Left lung (tissue), 10 donors: Measurements from ENCODE around the gene DDI2. TPM values are rescaled to one million over a fixed set of nuclear protein-coding genes. Genes with fewer than 3 reads are reported as not detected.

Source experiments
- ATAC-seq: fragments of 200-7000 bp; cut with Tn5 transposase; one replicate; pipeline ENCODE4 v1.9.1; 2020; ENCODE audit warnings: moderate library complexity
- DNase-seq, 4 donors: peaks; one replicate each; pipeline ENCODE4 v3.0.0-alpha.2; 2013 to 2020
- H3K27ac ChIP-seq, 2 donors: fragments of 200-600 bp; sonication (generic) in 1 of 2; one replicate each; pipeline versions ENCODE4 v1.5.0 to v1.8.0; 2020 to 2021
- H3K27me3 ChIP-seq, 2 donors: fragments of 200-600 bp; sonication (generic) in 1 of 2; one replicate each; pipeline versions ENCODE4 v1.5.0 to v1.8.0; 2020 to 2021
- H3K36me3 ChIP-seq, 2 donors: fragments of 200-600 bp; sonication (generic) in 1 of 2; one replicate each; pipeline versions ENCODE4 v1.5.0 to v1.8.0; 2020 to 2021
- H3K4me1 ChIP-seq, 2 donors: fragments of 200-600 bp; one replicate each; pipeline ENCODE4 v1.8.0; 2021
- H3K4me3 ChIP-seq, 2 donors: fragments of 200-600 bp; sonication (generic) in 1 of 2; one replicate each; pipeline versions ENCODE4 v1.5.0 to v1.8.0; 2020 to 2021; ENCODE audit warnings: mild to moderate bottlenecking in 1 of 2
- H3K9me3 ChIP-seq, 2 donors: fragments of 200-600 bp; sonication (generic) in 1 of 2; one replicate each; pipeline versions ENCODE4 v1.5.0 to v1.8.0; 2020 to 2021
- CTCF ChIP-seq, 2 donors: fragments of 200-600 bp; sonication (generic) in 1 of 2; IDR thresholded peaks; one replicate each; pipeline versions ENCODE4 v1.5.0 to v1.8.0; 2021; ENCODE audit warnings: antibody characterized with exemption in 2 of 2
- intact Hi-C, 2 donors: fragments of 100-400 bp; cut with DNase I; formaldehyde crosslinking; loops; one replicate each; pipeline versions ENCODE4 v1.11.2 to v1.14.2; 2022
- polyA plus RNA-seq, 6 donors: library from polyadenylated mRNA; unstranded; fragments of 120-200 nt; gene quantifications; one replicate each; pipeline ENCODE4 v1.2.1, GENCODE V29; 2013; ENCODE audit not compliant: insufficient read length in 6 of 6
- total RNA-seq, 2 donors: library from RNA; stranded (reverse); fragmentation: NEBNext Ultra II Directional; extraction: Animal tissue kit (Norgen Biotek cat#: 25700); gene quantifications; one replicate each; pipeline ENCODE4 v1.2.1, GENCODE V29; 2021
- donor health status: DM: no; HTN: yes; CAD: no.
- donor health status: DM: no; HTN: no; CAD: no.

DDI2 gene
- total and polyA plus RNA-seq, 8 donors = 20.4 to 37.7 (median 22.6) TPM

- no peak overlapping the region for H3K27ac ChIP-seq
- intact Hi-C loops = no loop called here
- no peak overlapping the region for H3K4me3 ChIP-seq
- peaks cover 0 to 49% of the 10 kb centered on the region in 2 donors for H3K4me1 ChIP-seq
- H3K9me3 ChIP-seq = no peaks in the 10 kb centered on the region
- H3K36me3 ChIP-seq = peaks cover 0 to 14% of the 10 kb centered on the region in 2 donors
- ATAC-seq (no peak), DNase-seq (no peak)
- no peak for TF ChIP-seq CTCF (IDR thresholded peaks at IDR 0.05)
- no peaks in the 10 kb centered on the region for H3K27me3 ChIP-seq
Measured at GRCh38 chr1:15690317-15690716, 73.1 kb downstream of the DDI2 start.

- TF ChIP-seq CTCF (IDR thresholded peaks at IDR 0.05) = no peak
- H3K27ac ChIP-seq = peak overlapping the region in 1 of 2 donors; percentile 23
- H3K36me3 ChIP-seq = peaks cover 0 to 14% of the 10 kb centered on the region in 2 donors
- no peaks in the 10 kb centered on the region for H3K27me3 ChIP-seq
- peaks cover 0 to 47% of the 10 kb centered on the region in 2 donors for H3K4me1 ChIP-seq
- H3K4me3 ChIP-seq = no peak overlapping the region
- DNase-seq (peak in 1 of 4 donors; percentile 81), ATAC-seq (peak; percentile 63)
- no peaks in the 10 kb centered on the region for H3K9me3 ChIP-seq
- intact Hi-C loops = no loop called here
Measured at GRCh38 chr1:15691434-15692032, 74.3 kb downstream of the DDI2 start.

GRCh38 chr1:15692121-15692682 is 74.9 kb downstream of the DDI2 start:
- Histone ChIP-seq H3K9me3 (no peaks in the 10 kb centered on the region), H3K36me3 (peaks cover 0 to 14% of the 10 kb centered on the region in 2 donors), H3K27ac (peak overlapping the region in 1 of 2 donors; percentile 18), H3K27me3 (no peaks in the 10 kb centered on the region), H3K4me1 (peaks cover 6 to 47% of the 10 kb centered on the region in 2 donors), H3K4me3 (no peak overlapping the region)
- no peak for TF ChIP-seq CTCF (IDR thresholded peaks at IDR 0.05)
- ATAC-seq (no peak), DNase-seq (no peak)
- intact Hi-C loops = no loop called here

GRCh38 chr1:15693371-15693770 is 76.1 kb downstream of the DDI2 start:
- no peak for ATAC-seq

More at GRCh38 chr1:15693371-15693770, 76.1 kb downstream of the DDI2 start:
- Histone ChIP-seq H3K27ac (no peak overlapping the region), H3K4me3 (no peak overlapping the region), H3K9me3 (no peaks in the 10 kb centered on the region), H3K4me1 (peaks cover 6 to 48% of the 10 kb centered on the region in 2 donors), H3K27me3 (no peaks in the 10 kb centered on the region), H3K36me3 (peaks cover 0 to 14% of the 10 kb centered on the region in 2 donors)
- TF ChIP-seq CTCF (IDR thresholded peaks at IDR 0.05) = no peak
- intact Hi-C loops = no loop called here
- no peak for DNase-seq
